ENCODE data around the gene CEACAM7. TPM values are rescaled to one million over a fixed set of nuclear protein-coding genes. Genes with fewer than 3 reads are reported as not detected.
A peak's percentile ranks its signal among the peaks of the same experiment; 100 is the strongest.

The CEACAM7 gene
- total RNA-seq, 2 donors from 2014 or later, result not detected

DNA sequence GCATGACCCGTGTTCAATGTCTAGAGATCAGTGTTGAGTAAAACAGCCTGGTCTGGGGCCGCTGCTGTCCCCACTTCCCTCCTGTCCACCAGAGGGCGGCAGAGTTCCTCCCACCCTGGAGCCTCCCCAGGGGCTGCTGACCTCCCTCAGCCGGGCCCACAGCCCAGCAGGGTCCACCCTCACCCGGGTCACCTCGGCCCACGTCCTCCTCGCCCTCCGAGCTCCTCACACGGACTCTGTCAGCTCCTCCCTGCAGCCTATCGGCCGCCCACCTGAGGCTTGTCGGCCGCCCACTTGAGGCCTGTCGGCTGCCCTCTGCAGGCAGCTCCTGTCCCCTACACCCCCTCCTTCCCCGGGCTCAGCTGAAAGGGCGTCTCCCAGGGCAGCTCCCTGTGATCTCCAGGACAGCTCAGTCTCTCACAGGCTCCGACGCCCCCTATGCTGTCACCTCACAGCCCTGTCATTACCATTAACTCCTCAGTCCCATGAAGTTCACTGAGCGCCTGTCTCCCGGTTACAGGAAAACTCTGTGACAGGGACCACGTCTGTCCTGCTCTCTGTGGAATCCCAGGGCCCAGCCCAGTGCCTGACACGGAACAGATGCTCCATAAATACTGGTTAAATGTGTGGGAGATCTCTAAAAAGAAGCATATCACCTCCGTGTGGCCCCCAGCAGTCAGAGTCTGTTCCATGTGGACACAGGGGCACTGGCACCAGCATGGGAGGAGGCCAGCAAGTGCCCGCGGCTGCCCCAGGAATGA, 18.9 kb upstream of the CEACAM7 start:
- TF ChIP-seq, protein P1, sequence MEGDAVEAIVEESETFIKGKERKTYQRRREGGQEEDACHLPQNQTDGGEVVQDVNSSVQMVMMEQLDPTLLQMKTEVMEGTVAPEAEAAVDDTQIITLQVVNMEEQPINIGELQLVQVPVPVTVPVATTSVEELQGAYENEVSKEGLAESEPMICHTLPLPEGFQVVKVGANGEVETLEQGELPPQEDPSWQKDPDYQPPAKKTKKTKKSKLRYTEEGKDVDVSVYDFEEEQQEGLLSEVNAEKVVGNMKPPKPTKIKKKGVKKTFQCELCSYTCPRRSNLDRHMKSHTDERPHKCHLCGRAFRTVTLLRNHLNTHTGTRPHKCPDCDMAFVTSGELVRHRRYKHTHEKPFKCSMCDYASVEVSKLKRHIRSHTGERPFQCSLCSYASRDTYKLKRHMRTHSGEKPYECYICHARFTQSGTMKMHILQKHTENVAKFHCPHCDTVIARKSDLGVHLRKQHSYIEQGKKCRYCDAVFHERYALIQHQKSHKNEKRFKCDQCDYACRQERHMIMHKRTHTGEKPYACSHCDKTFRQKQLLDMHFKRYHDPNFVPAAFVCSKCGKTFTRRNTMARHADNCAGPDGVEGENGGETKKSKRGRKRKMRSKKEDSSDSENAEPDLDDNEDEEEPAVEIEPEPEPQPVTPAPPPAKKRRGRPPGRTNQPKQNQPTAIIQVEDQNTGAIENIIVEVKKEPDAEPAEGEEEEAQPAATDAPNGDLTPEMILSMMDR (IDR thresholded peaks at IDR 0.05), result peak; percentile 45 to 98 (median 78)
- TF ChIP-seq POLR2A (IDR thresholded peaks at IDR 0.05), result no peak
- whole genome bisulfite sequencing, result 18% methylated on average over 26 of the region's 26 CpGs
- peak; percentile 48 for DNase-seq (ENCODE audit: low spot score)
- no peaks in the 10 kb centered on the region for H3K4me1 ChIP-seq (replicated peaks)
- no peaks in the 10 kb centered on the region for H3K9me3 ChIP-seq
- intact Hi-C loops (cut with DNase I), result no loop called here
- no peak overlapping the region for H3K4me3 ChIP-seq
- no peaks in the 10 kb centered on the region for H3K36me3 ChIP-seq
- peaks cover 15% of the 10 kb centered on the region for H3K27me3 ChIP-seq (replicated peaks; ENCODE audit: insufficient read depth)
- H3K27ac ChIP-seq, result no peak overlapping the region

GRCh38 chr19:41705393-41706174, 17.5 kb upstream of the CEACAM7 start:
- Histone ChIP-seq H3K4me3 (no peak overlapping the region), H3K27ac (no peak overlapping the region), H3K27me3 (replicated peaks; ENCODE audit: insufficient read depth) (peaks cover 24% of the 10 kb centered on the region), H3K4me1 (replicated peaks) (no peaks in the 10 kb centered on the region), H3K9me3 (no peaks in the 10 kb centered on the region), H3K36me3 (no peaks in the 10 kb centered on the region)
- DNase-seq (ENCODE audit: low spot score), result no peak
- TF ChIP-seq, protein P1 (IDR thresholded peaks at IDR 0.05), result no peak
- TF ChIP-seq POLR2AphosphoS5 (IDR thresholded peaks at IDR 0.05), result no peak
- TF ChIP-seq POLR2A (IDR thresholded peaks at IDR 0.05), result no peak
- intact Hi-C loops (cut with DNase I), result no loop called here
- WGBS, result 37% methylated on average over 10 of the region's 10 CpGs

GRCh38 chr19:41703602-41704293, 15.7 kb upstream of the CEACAM7 start:
- Histone ChIP-seq H3K27me3 (replicated peaks; ENCODE audit: insufficient read depth) (peaks cover 24% of the 10 kb centered on the region), H3K4me3 (no peak overlapping the region), H3K4me1 (replicated peaks) (no peaks in the 10 kb centered on the region), H3K36me3 (no peaks in the 10 kb centered on the region), H3K27ac (no peak overlapping the region), H3K9me3 (no peaks in the 10 kb centered on the region)
- WGBS, result 72% methylated on average over 6 of the region's 8 CpGs
- DNase-seq (ENCODE audit: low spot score), result no peak
- TF ChIP-seq POLR2A (IDR thresholded peaks at IDR 0.05) (no peak), POLR2AphosphoS5 (IDR thresholded peaks at IDR 0.05) (no peak)
- TF ChIP-seq, protein P1 (IDR thresholded peaks at IDR 0.05), result no peak
- intact Hi-C loops (cut with DNase I), result no loop called here

DNA sequence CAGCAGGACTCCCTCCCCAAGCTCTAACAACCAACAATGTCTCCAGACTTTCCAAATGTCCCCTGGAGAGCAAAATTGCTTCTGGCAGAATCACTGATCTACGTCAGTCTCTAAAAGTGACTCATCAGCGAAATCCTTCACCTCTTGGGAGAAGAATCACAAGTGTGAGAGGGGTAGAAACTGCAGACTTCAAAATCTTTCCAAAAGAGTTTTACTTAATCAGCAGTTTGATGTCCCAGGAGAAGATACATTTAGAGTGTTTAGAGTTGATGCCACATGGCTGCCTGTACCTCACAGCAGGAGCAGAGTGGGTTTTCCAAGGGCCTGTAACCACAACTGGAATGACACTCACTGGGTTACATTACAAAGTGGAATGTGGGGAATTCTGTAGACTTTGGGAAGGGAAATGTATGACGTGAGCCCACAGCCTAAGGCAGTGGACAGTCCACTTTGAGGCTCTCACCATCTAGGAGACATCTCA, 14.1 kb upstream of the CEACAM7 start:
- intact Hi-C loops (cut with DNase I), result no loop called here
- Histone ChIP-seq H3K4me1 (replicated peaks) (no peaks in the 10 kb centered on the region), H3K9me3 (no peaks in the 10 kb centered on the region), H3K27ac (no peak overlapping the region), H3K27me3 (replicated peaks; ENCODE audit: insufficient read depth) (peaks cover 22% of the 10 kb centered on the region), H3K36me3 (no peaks in the 10 kb centered on the region), H3K4me3 (no peak overlapping the region)
- TF ChIP-seq POLR2AphosphoS5 (IDR thresholded peaks at IDR 0.05), result no peak
- TF ChIP-seq POLR2A (IDR thresholded peaks at IDR 0.05), result no peak
- TF ChIP-seq, protein P1 (IDR thresholded peaks at IDR 0.05), result no peak
- DNase-seq (ENCODE audit: low spot score), result no peak
- 64% methylated on average over 3 of the region's 3 CpGs for WGBS
